LNCAP (cell line): ENCODE measurements around the gene SGMS1.

Experiments used
- CTCF ChIP-seq: fragments of 450-650 bp; IDR thresholded peaks from 2 replicates; pipeline ENCODE4 v1.5.1; 2017; ENCODE audit warnings: mild to moderate bottlenecking

Gene SGMS1

DNA sequence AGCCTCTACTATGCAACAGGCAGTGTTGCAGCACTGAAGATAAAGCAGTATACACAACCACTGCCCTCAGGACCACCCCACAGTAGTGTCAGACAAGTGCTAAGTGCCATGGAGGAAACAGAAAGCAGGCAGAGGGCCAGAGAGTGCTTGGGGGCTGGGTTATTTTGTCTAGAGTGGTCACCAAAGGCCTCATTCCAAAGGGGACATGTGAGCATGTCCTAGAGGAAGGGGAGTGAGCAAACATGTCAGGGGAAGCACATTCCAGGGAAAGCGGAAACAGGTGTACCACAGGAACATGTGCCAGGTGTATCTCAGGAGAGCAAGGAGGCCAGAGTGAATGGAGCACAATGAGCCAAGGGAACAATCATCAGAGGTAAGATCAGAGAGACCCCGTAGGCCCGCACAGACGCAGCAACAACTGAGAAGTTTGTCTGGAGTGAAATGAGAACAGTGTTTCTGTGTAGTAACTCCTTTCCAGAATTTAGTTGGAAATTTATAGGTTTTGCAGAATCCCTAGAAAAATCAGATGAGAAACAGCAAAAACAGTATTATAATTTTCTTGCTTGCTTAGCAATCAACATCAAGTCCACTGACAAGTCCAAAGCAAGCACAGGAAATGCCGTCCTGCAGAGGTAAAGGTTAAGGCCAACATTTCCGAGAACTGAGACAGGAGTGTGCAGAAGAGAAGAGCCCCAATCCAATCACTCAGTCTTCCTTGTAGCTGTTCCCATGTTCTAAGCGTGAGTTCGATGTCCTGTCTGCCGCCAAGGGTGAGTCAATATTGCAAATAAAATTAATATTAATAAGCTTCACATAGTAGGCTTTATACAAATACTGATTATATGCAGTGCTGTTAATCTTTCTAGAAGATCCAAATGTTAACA is 67.3 kb downstream of the SGMS1 start:
- TF ChIP-seq CTCF, result no peak

DNA sequence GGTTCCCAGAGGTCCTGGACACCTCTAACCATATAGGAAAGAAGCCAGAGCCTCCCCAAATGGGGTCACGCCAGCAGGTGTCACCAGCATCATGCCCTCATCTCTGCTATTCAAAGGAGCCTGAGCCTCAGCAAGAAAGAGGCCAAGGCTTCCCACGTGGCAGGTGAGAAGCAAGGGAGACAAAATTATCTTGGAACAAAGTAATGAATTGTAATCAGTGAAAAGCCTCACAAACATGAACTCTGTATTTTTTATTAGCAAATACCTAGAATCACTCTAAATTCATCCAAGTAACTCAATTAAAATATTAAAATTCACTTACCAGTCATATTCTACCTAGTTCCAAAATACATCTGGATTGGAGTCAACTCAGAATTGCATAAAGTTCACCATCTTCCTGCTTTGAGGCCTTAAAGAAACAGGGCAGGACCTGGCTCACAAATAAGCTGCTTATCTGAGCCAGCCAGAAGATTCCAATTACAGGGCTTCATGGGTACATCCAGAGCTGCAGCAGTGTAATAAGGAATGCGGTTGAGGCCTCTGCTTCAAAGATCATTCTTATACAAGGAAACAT is 68.7 kb downstream of the SGMS1 start:
- TF ChIP-seq CTCF, result peak; percentile 22; the same call in 1 of the 2 replicates

DNA sequence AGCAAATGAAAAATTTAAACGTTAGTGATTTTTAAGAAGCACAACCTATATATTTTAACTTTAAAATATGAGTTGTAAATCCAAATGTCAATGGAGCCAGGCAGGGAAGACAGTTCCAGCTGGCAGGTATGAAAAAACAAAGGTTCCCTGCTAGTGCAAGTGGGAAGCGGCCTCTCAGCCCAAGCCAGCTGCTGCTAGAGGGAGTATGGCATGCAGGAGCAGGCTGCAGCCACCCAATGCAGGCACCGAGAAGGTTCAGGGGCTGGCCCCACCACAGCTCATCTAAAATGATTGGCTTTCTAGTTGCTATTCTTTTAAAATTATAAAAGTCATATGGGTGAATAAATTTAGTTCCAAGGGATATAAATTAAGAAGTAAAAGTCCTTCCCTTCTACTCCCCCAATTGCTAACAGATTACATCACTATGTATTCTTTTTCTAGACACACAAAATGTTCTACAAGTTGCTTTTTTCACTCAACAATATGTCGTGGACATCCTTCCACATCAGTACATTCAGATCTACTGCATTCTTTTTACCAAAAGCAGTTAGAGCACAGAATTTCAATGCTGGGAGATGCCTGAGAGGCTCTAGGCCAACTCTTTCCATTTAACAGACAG is 69.3 kb downstream of the SGMS1 start:
- no peak for TF ChIP-seq CTCF

DNA sequence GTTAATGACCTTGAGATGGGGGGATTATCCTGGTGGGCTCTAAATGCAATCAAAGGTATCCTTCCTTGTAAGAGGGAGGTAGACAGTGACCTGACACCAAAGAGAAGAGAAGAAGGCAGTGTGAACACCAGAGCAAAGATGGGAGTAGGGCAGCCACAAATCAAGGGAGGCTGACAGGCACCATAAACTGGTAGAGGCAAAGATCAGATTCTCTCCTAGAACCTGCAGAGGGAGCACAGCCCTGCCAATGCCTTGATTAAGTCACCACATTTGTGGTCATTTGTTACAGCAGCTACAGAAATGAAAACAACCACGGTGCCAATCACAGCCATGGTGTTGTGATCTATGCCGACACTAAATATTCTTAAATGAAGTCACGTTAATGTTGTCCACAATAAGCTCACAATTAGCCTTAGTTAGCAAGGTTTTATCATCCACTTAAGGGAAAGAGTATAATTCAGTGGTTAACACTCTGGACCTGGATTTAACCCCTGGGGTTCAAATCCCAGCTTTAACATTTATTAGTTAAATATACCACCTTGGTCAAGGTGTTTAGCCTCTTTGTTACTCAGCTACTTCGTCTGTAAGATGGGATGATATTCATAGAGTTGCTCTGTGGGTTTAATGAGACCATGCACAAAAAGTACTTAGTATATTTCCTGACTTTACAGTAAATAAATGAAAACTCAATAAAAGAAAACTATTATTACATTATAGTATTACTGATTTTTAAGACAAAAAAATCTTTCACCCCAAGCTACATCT is 70.8 kb downstream of the SGMS1 start:
- no peak for TF ChIP-seq CTCF

DNA sequence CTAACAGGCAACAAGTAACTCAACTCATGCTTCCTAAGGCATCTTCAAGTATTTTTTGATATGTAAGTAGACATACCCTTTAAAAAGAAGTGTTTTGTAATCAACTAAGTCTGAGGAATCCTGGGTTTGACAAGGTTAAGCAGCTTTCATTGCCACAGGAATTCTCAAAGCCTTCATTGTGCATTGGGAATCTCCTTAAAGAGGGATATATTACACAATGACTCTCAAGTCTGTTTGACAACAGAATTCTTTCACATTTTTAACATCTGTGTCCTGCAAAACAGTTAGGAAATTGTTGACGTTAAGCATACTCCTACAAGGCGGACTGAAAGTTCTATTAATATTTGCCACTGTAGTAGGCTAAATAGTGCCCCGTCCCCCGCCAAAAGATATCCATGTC is 71.4 kb downstream of the SGMS1 start:
- no peak for TF ChIP-seq CTCF

DNA sequence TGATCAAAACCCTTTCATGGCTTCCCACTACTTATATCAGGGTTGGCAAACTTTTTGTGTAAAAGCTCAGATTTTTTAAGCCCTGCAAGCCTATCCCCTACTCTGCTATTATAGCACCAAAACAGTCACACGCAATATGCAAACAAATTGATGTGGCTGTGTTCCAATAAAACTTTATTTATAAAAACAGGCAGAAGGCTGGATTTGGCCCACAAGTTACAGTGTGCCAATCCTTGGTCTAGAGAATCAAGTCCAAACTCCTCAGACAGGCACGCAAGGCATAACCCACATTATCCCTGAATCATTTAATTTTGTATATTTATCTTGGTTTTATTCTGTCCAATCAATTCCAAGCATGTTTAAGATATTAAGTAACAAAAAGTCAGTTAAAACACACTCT is 71.9 kb downstream of the SGMS1 start:
- TF ChIP-seq CTCF, result no peak

- no peak for TF ChIP-seq CTCF
These were observed 73.4 kb downstream of the SGMS1 start for GRCh38 chr10:50550291-50550839.
